ENCODE results near the gene TTC39C. TPM values are rescaled to one million over a fixed set of nuclear protein-coding genes. Genes with fewer than 3 reads are reported as not detected.
A peak's percentile ranks its signal among the peaks of the same experiment; 100 is the strongest.

Gene TTC39C
- total RNA-seq, 3 donors from 2014 or later, result 49.8 to 59.0 (median 53.0) TPM

- Histone ChIP-seq H3K27ac (no peak overlapping the region), H3K36me3 (no peaks in the 10 kb centered on the region), H3K27me3 (no peaks in the 10 kb centered on the region), H3K4me1 (no peaks in the 10 kb centered on the region), H3K9me3 (no peaks in the 10 kb centered on the region), H3K4me3 (no peak overlapping the region)
- TF ChIP-seq POLR2A (IDR thresholded peaks at IDR 0.05), result no peak
- no peak for TF ChIP-seq CTCF (IDR thresholded peaks at IDR 0.05)
- TF ChIP-seq POLR2AphosphoS5 (IDR thresholded peaks at IDR 0.05), result no peak
- no peak for DNase-seq (ENCODE audit: low spot score in 2 of 2)
- intact Hi-C loops (cut with DNase I; ENCODE audit: low total_unique reads), result no loop called here
Measured at GRCh38 chr18:23983112-23983511, 31.4 kb upstream of the TTC39C start.

- Histone ChIP-seq H3K27ac (no peak overlapping the region), H3K27me3 (no peaks in the 10 kb centered on the region), H3K4me1 (no peaks in the 10 kb centered on the region), H3K36me3 (no peaks in the 10 kb centered on the region), H3K9me3 (no peaks in the 10 kb centered on the region), H3K4me3 (no peak overlapping the region)
- DNase-seq (ENCODE audit: low spot score in 2 of 2), result no peak
- TF ChIP-seq CTCF (IDR thresholded peaks at IDR 0.05) (no peak), POLR2AphosphoS5 (IDR thresholded peaks at IDR 0.05) (no peak), POLR2A (IDR thresholded peaks at IDR 0.05) (no peak)
- intact Hi-C loops (cut with DNase I; ENCODE audit: low total_unique reads), result no loop called here
Measured at GRCh38 chr18:23986600-23987359, 27.8 kb upstream of the TTC39C start.

- intact Hi-C loops (cut with DNase I; ENCODE audit: low total_unique reads), result no loop called here
- Histone ChIP-seq H3K27me3 (no peaks in the 10 kb centered on the region), H3K4me3 (no peak overlapping the region), H3K36me3 (no peaks in the 10 kb centered on the region), H3K27ac (no peak overlapping the region), H3K9me3 (no peaks in the 10 kb centered on the region), H3K4me1 (peaks cover 0 to 4% of the 10 kb centered on the region in 2 donors)
- DNase-seq (ENCODE audit: low spot score in 2 of 2), result no peak
- TF ChIP-seq CTCF (IDR thresholded peaks at IDR 0.05), result no peak
- TF ChIP-seq POLR2A (IDR thresholded peaks at IDR 0.05), result no peak
- TF ChIP-seq POLR2AphosphoS5 (IDR thresholded peaks at IDR 0.05), result no peak
Measured at GRCh38 chr18:23990474-23991410, 23.8 kb upstream of the TTC39C start.

- H3K27me3 ChIP-seq, result no peaks in the 10 kb centered on the region
- no peaks in the 10 kb centered on the region for H3K9me3 ChIP-seq
- no peak overlapping the region for H3K27ac ChIP-seq
- H3K36me3 ChIP-seq, result no peaks in the 10 kb centered on the region
- H3K4me1 ChIP-seq, result peaks cover 0 to 4% of the 10 kb centered on the region in 2 donors
- intact Hi-C loops (cut with DNase I; ENCODE audit: low total_unique reads), result no loop called here
- peak in 1 of 3 donors; percentile 28 for TF ChIP-seq POLR2AphosphoS5 (IDR thresholded peaks at IDR 0.05)
- no peak for TF ChIP-seq CTCF (IDR thresholded peaks at IDR 0.05)
- peak; percentile 60 to 79 for DNase-seq (ENCODE audit: low spot score in 2 of 2)
- no peak overlapping the region for H3K4me3 ChIP-seq
Measured at GRCh38 chr18:23992089-23992940, 22.2 kb upstream of the TTC39C start.

All from breast epithelium (tissue), 4 donors.